Measurements from ENCODE around the gene FBXO36. TPM values are rescaled to one million over a fixed set of nuclear protein-coding genes. Genes with fewer than 3 reads are reported as not detected.

The FBXO36 gene
- total and polyA plus RNA-seq, 2 experiments from 2014 or later = 5.3 to 6.3 TPM

DNA sequence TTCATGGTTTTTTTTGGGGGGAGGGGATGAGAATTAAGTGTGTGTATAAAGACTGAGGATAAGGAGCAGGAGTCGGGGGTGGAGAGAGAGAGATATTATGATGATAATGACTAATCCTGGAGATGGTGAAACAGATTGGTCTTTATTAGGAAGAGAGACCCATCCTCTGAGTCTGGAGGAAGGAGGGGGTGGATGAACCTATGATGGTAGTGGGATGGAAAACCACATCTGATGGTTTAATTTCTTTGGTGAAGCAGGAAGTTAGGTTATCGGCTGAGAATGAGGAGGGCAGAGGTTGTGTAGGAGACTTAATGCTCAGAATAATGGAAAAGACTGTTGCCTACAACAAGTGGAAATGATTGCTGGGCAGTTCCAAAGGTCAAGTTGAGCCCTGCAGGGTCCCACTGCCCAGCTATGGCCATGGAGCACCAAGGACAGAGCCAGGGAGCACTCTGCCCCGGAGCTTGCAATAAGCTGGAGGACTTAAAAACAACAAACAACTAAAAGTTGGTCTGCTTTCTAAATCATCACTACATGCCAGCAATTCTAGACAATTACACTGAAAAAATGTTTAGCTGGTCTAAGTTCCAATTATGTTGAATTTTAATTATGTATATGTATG is 138.5 kb downstream of the FBXO36 start:
- Histone ChIP-seq H3K27me3 (replicated peaks; ENCODE audit: insufficient read depth) (no peaks in the 10 kb centered on the region), H3K4me2 (ENCODE audit: unreplicated experiment) (no peak overlapping the region), H3K79me2 (ENCODE audit: insufficient read depth) (no peaks in the 10 kb centered on the region), H3F3A (ENCODE audit: insufficient read depth) (no peaks in the 10 kb centered on the region), H3K4me3 (no peak overlapping the region), H3K36me3 (ENCODE audit: low read depth) (no peaks in the 10 kb centered on the region), H2AFZ (no peak overlapping the region), H3K4me1 (ENCODE audit: insufficient read depth) (no peaks in the 10 kb centered on the region; the same call in 1 of the 2 replicates), H3K9me2 (ENCODE audit: insufficient read depth) (no peaks in the 10 kb centered on the region), H4K20me1 (ENCODE audit: insufficient read depth) (no peaks in the 10 kb centered on the region), H3K9me3 (ENCODE audit: low read depth) (no peaks in the 10 kb centered on the region), H3K27ac (no peak overlapping the region), H3K9ac (no peak overlapping the region)
- WGBS, 2 experiments (ENCODE audit: low coverage in 1 of 2, low lambda C conversion rate in 2 of 2, missing lambda C conversion rate in 2 of 2) = 47 to 49% methylated on average over 3 of the region's 3 CpGs
- TF ChIP-seq EZH2phosphoT487 (IDR thresholded peaks at IDR 0.05; ENCODE audit: insufficient read depth, low read depth) (no peak), EZH2 (IDR thresholded peaks at IDR 0.05; ENCODE audit: insufficient read depth, poor library complexity, severe bottlenecking) (no peak)
- peak; percentile 14 for DNase-seq
- in situ Hi-C loops (cut with MboI) = no loop called here

Small RNA genes lying within 50 kb of the gene (small RNA-seq; reads per million reads assigned to genes)
- not detected for gene RNU6-1027P (ENCODE audit: low read depth, low replicate concordance)
- not detected for gene RNU6-613P (ENCODE audit: low read depth, low replicate concordance)
- gene RNU6-964P (ENCODE audit: low read depth, low replicate concordance) = not detected
- gene RNY4P19 (ENCODE audit: low read depth, low replicate concordance) = not detected

Other genes starting within 250 kb of the FBXO36 start
- gene DNER, start 207.9 kb upstream of the FBXO36 start, total RNA-seq (2014; rRNA removed; shearing (Covaris generic)) = 0.65 TPM in 1 of 2 replicates, not detected in the other
- 0.16 and 0.39 TPM in 2 replicates for gene DNER, start 207.9 kb upstream of the FBXO36 start, polyA plus RNA-seq (2016; fragmentation: Nextera tagmentation; extraction: Ambion mirVana)
- 121 and 124 TPM in 2 replicates for gene TRIP12, start 494 bp upstream of the FBXO36 start, total RNA-seq (2014; rRNA removed; shearing (Covaris generic))
- gene TRIP12, start 494 bp upstream of the FBXO36 start, polyA plus RNA-seq (2016; fragmentation: Nextera tagmentation; extraction: Ambion mirVana) = 52.0 and 52.2 TPM in 2 replicates
- gene SLC16A14, start 146.4 kb downstream of the FBXO36 start, total RNA-seq (2014; rRNA removed; shearing (Covaris generic)) = not detected in 2 replicates
- not detected in 2 replicates for gene SLC16A14, start 146.4 kb downstream of the FBXO36 start, polyA plus RNA-seq (2016; fragmentation: Nextera tagmentation; extraction: Ambion mirVana)

Data from GM23248 (cell line).